GM12801 (cell line): Measurements from ENCODE around the gene ADCYAP1R1.

Experiments used
- CTCF ChIP-seq: IDR thresholded peaks from one replicate; pipeline ENCODE4 v1.5.1; 2011; ENCODE audit warnings: control low read depth; ENCODE audit not compliant: insufficient read length; ENCODE audit errors: extremely low read depth

Gene ADCYAP1R1

GRCh38 chr7:31062746-31063435, 10.8 kb downstream of the ADCYAP1R1 start:
- TF ChIP-seq CTCF = no peak

- TF ChIP-seq CTCF = no peak
Observed at GRCh38 chr7:31065021-31065593, 13.0 kb downstream of the ADCYAP1R1 start.

GRCh38 chr7:31065840-31066239, 13.7 kb downstream of the ADCYAP1R1 start:
- no peak for TF ChIP-seq CTCF

- no peak for TF ChIP-seq CTCF
Observed at GRCh38 chr7:31066516-31067130, 14.5 kb downstream of the ADCYAP1R1 start.

GRCh38 chr7:31067491-31067890, 15.4 kb downstream of the ADCYAP1R1 start:
- no peak for TF ChIP-seq CTCF

GRCh38 chr7:31068006-31068675, 16.0 kb downstream of the ADCYAP1R1 start:
- TF ChIP-seq CTCF = no peak

- TF ChIP-seq CTCF = no peak
Observed at GRCh38 chr7:31069860-31070555, 17.9 kb downstream of the ADCYAP1R1 start.
